Measurements from ENCODE around the gene NABP2. TPM values are rescaled to one million over a fixed set of nuclear protein-coding genes. Genes with fewer than 3 reads are reported as not detected.
A peak's percentile ranks its signal among the peaks of the same experiment; 100 is the strongest.

NABP2 gene
- polyA plus RNA-seq, 3 donors from 2014 or later, result 3.2 to 8.8 (median 6.8) TPM

DNA sequence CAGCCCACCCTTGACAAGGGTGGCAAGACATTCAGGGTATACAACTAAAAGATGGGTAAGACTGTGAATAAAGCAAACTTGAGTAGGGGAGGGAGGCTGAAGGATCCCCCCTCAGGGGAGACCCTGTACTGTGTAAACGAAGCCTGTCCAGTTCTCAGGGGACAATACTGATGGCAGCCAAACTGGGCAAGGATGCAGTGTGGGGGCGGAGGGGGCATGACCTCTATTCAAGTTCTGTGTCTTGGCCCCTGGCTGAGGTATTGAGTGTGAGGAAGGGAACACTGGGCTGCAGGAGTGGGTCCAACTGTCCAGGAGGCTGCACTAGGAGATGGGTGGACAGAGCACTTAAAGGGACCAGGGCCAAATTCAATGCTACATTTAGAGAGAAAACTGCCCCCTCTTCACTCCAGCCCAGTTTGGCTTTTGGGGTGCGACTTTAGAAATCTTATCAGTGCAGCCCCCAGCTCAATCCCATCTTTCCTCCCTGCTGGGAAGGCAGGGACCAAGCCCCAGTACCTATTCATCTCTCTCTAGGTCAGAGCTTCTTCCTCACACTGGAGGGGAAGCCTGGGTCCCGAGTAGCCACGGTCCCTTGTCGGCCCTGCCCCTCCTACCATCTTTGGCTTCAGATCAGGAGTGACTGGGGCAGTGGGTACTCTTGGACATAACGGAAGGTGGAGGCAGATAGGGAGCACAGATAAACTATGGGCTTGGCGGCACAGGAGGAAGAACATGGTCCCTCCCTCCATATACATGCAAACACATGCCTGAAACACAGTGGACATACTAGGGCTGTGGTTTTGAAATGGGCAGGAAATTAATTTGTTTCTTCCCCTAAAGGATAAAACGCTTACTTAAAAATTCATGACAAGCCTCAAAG, 17.5 kb downstream of the NABP2 start:
- DNase-seq, result no peak
- H3K4me1 Mint-ChIP-seq, result no peaks in the 10 kb centered on the region
- no peaks in the 10 kb centered on the region for H3K9me3 Mint-ChIP-seq
- no peaks in the 10 kb centered on the region for H3K27me3 Mint-ChIP-seq (ENCODE audit: low read depth in 3 of 3)
- H3K4me3 Mint-ChIP-seq, result no peak overlapping the region
- H3K27ac Mint-ChIP-seq, result peak overlapping the region in 1 of 6 donors; percentile 45
- peaks cover 5 to 16% (median 13%) of the 10 kb centered on the region in 3 donors for H3K36me3 Mint-ChIP-seq

GRCh38 chr12:56242986-56243385, 18.8 kb downstream of the NABP2 start:
- Mint-ChIP-seq H3K4me1 (no peaks in the 10 kb centered on the region), H3K36me3 (peaks cover 5 to 23% (median 16%) of the 10 kb centered on the region in 3 donors), H3K9me3 (no peaks in the 10 kb centered on the region), H3K27me3 (ENCODE audit: low read depth in 3 of 3) (peaks cover 0 to 2% (median 0%) of the 10 kb centered on the region in 3 donors), H3K4me3 (no peak overlapping the region), H3K27ac (no peak overlapping the region)
- no peak for DNase-seq

DNA sequence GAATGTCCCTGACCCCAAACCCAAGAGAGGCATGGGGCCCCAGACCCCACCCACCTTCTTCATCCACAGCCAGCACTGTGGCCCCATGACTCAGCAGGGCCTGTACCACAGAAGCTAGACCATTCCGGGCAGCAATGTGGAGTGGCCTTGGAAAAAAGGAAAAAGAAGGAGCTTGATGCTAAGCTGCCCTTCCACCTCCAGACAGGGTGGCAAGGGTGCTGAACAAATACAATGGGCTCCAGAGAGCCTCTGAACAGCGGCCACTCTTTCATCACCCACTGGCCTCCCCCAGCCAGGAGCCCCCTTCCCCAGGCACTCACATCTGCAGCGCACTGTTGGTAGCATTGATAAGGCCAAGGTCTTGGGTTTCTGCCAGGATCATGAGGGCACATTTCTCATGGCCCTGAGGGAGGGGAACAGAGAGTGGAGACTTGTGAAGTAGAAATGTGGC, 19.6 kb downstream of the NABP2 start:
- Mint-ChIP-seq H3K27me3 (ENCODE audit: low read depth in 3 of 3) (peaks cover 0 to 2% (median 0%) of the 10 kb centered on the region in 3 donors), H3K27ac (no peak overlapping the region), H3K4me3 (no peak overlapping the region), H3K36me3 (peaks cover 5 to 23% (median 16%) of the 10 kb centered on the region in 3 donors), H3K4me1 (no peaks in the 10 kb centered on the region), H3K9me3 (no peaks in the 10 kb centered on the region)
- DNase-seq, result no peak

DNA sequence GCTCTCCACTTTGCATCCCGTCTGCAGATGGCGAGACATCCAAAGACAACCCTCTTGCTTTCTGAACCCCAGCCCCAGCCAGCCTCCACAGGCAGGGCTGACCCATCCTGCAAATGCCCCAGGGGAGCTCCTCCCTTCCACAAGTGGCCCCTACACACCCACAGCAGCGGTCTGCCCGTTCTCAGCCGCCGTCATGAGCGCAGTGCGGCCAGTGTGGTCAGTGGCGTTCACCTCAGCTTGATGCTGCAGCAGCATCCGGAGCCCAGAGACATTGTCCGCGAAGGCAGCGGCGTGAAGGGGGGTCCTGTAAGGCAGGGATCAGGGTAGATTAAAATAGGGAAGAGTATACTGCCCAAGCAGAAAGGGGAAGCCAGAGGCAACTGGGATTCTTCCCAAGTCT, 20.4 kb downstream of the NABP2 start:
- peaks cover 0 to 2% (median 0%) of the 10 kb centered on the region in 3 donors for H3K27me3 Mint-ChIP-seq (ENCODE audit: low read depth in 3 of 3)
- no peak overlapping the region for H3K27ac Mint-ChIP-seq
- no peak overlapping the region for H3K4me3 Mint-ChIP-seq
- H3K9me3 Mint-ChIP-seq, result no peaks in the 10 kb centered on the region
- DNase-seq, result no peak
- H3K36me3 Mint-ChIP-seq, result peaks cover 5 to 28% (median 16%) of the 10 kb centered on the region in 3 donors
- H3K4me1 Mint-ChIP-seq, result no peaks in the 10 kb centered on the region

DNA sequence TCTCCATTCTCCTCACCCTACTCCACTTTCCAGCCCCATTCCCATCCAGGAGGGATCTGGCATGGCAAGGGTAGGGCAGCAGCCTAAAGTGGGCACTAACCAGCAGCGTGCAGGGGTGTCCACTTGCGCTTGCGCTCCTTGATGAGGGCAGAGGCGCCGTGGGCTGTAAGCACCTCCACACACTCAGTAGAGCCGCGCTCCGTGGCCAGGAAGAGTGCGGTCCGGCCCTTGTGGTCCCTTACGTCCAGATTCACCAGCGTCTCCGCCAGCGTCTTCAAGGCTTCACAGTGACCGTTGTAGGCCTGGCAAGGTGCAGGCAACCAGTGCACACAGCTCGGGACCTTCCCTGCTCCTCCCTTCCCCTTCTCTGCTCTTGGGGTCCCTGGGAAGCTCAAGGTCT, 23.8 kb downstream of the NABP2 start:
- no peak for DNase-seq
- Mint-ChIP-seq H3K27me3 (ENCODE audit: low read depth in 3 of 3) (peaks cover 0 to 2% (median 0%) of the 10 kb centered on the region in 3 donors), H3K4me1 (no peaks in the 10 kb centered on the region), H3K9me3 (no peaks in the 10 kb centered on the region), H3K36me3 (peaks cover 3 to 37% (median 7%) of the 10 kb centered on the region in 3 donors), H3K27ac (no peak overlapping the region), H3K4me3 (no peak overlapping the region)

DNA sequence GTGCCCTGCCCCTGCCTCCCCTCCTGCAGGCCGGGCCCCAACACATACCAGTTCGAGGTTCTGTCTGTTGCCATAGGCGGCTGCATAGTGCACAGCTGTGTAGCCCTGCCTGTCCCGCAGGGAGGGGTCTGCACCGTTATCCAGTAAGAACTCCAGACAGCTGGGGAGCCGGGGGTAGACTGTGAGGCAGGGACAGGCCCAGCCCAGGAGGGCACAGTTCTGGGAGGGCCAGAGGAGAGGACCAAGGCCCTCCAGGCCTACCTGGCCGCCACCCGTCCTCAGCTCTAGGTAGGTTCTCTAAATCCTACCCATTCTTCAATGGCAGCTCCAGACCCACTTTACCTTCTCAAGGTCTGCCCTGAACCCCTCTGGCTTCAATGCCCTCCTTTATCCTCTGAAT, 24.6 kb downstream of the NABP2 start:
- peaks cover 3 to 45% (median 7%) of the 10 kb centered on the region in 3 donors for H3K36me3 Mint-ChIP-seq
- DNase-seq, result no peak
- peak overlapping the region in 1 of 6 donors; percentile 67 for H3K27ac Mint-ChIP-seq
- no peaks in the 10 kb centered on the region for H3K9me3 Mint-ChIP-seq
- H3K4me3 Mint-ChIP-seq, result no peak overlapping the region
- H3K4me1 Mint-ChIP-seq, result no peaks in the 10 kb centered on the region
- peaks cover 0 to 2% (median 0%) of the 10 kb centered on the region in 3 donors for H3K27me3 Mint-ChIP-seq (ENCODE audit: low read depth in 3 of 3)

DNA sequence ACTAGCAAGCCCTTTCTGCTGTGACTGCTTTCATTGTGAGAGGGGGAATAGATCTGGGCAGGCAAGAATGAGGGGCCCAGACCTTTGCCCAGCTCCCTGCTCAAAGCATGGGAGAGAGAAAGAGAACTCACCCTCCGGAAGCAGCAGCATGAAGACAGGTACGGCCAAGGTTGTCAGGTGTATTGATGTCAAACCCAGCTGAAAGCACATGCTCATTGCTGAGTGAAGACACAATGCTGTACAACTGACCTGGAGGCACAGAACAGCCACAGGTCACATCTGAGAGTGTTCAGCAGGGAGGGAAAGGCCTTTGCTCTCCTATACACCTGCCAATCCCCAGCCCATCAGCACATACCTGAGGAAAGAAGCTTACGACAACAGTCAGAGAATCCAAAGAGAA, 28.5 kb downstream of the NABP2 start:
- Mint-ChIP-seq H3K36me3 (peaks cover 3 to 36% (median 10%) of the 10 kb centered on the region in 3 donors), H3K4me1 (peaks cover 14 to 15% of the 10 kb centered on the region in 2 donors), H3K9me3 (no peaks in the 10 kb centered on the region), H3K27ac (no peak overlapping the region), H3K27me3 (ENCODE audit: low read depth in 3 of 3) (no peaks in the 10 kb centered on the region), H3K4me3 (no peak overlapping the region)
- no peak for DNase-seq

DNA sequence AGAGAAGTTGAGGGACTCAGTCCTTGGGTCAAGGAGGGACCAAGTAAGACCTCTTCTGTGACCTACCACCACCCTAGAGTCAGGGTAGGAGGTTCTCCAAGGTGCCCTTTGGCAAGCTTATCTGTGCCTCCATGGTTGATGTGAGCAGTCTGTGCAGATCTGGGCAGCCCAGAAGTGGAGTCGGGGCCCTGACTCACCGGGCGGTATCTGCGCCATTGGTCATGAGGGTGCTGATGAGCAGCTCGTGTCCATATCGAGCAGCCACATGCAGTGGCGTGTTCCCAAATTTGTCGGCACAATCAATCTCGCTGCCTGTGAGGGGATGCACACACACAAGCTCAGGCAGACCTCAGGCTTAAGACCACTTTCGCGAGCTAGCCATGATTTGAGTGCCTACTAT, 28.9 kb downstream of the NABP2 start:
- no peak for DNase-seq
- peaks cover 14 to 15% of the 10 kb centered on the region in 2 donors for H3K4me1 Mint-ChIP-seq
- H3K4me3 Mint-ChIP-seq, result no peak overlapping the region
- no peaks in the 10 kb centered on the region for H3K27me3 Mint-ChIP-seq (ENCODE audit: low read depth in 3 of 3)
- H3K27ac Mint-ChIP-seq, result no peak overlapping the region
- peaks cover 3 to 33% (median 10%) of the 10 kb centered on the region in 3 donors for H3K36me3 Mint-ChIP-seq
- no peaks in the 10 kb centered on the region for H3K9me3 Mint-ChIP-seq

DNA sequence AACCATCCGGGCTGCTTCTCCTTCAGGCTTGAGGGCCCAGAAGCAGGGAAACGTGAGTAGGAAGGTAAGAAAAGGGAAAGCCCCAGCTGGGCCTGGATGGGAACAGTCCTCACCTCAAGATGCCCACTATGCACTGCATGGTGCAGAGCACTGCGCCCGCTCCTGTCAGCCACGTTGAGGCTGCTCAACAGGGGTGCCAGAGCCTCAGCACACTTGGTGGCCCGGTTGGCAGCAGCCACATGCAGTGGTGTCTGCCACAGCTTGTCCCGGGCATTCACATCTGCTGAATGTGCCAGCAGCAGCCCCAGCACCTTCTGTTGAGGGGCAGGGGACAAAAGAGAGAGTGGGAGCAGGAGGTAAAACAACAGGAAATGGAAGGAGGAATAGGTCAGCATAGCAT, 31.5 kb downstream of the NABP2 start:
- peaks cover 1 to 8% (median 2%) of the 10 kb centered on the region in 3 donors for H3K27me3 Mint-ChIP-seq (ENCODE audit: low read depth in 3 of 3)
- DNase-seq, result no peak
- no peak overlapping the region for H3K4me3 Mint-ChIP-seq
- H3K4me1 Mint-ChIP-seq, result peaks cover 22 to 23% of the 10 kb centered on the region in 2 donors
- no peaks in the 10 kb centered on the region for H3K9me3 Mint-ChIP-seq
- peak overlapping the region in 2 of 6 donors; percentile 3 to 35 for H3K27ac Mint-ChIP-seq
- peaks cover 3 to 28% (median 10%) of the 10 kb centered on the region in 3 donors for H3K36me3 Mint-ChIP-seq

- DNase-seq, result no peak
- peak overlapping the region; percentile 77 to 85 (median 82) for H3K4me3 Mint-ChIP-seq
- H3K9me3 Mint-ChIP-seq, result no peaks in the 10 kb centered on the region
- H3K4me1 Mint-ChIP-seq, result peaks cover 22 to 23% of the 10 kb centered on the region in 2 donors
- H3K27me3 Mint-ChIP-seq (ENCODE audit: low read depth in 3 of 3), result peaks cover 1 to 8% (median 2%) of the 10 kb centered on the region in 3 donors
- peaks cover 3 to 28% (median 10%) of the 10 kb centered on the region in 3 donors for H3K36me3 Mint-ChIP-seq
- H3K27ac Mint-ChIP-seq, result peak overlapping the region; percentile 2 to 76 (median 56)
These were observed 32.3 kb downstream of the NABP2 start for GRCh38 chr12:56256326-56256960.

- Mint-ChIP-seq H3K36me3 (peaks cover 3 to 24% (median 10%) of the 10 kb centered on the region in 3 donors), H3K27ac (peak overlapping the region; percentile 32 to 76 (median 60)), H3K27me3 (ENCODE audit: low read depth in 3 of 3) (peaks cover 1 to 8% (median 2%) of the 10 kb centered on the region in 3 donors), H3K4me1 (peaks cover 22 to 23% of the 10 kb centered on the region in 2 donors), H3K4me3 (peak overlapping the region; percentile 77 to 85 (median 82)), H3K9me3 (no peaks in the 10 kb centered on the region)
- no peak for DNase-seq
These were observed 32.9 kb downstream of the NABP2 start for GRCh38 chr12:56257071-56257470.

DNA sequence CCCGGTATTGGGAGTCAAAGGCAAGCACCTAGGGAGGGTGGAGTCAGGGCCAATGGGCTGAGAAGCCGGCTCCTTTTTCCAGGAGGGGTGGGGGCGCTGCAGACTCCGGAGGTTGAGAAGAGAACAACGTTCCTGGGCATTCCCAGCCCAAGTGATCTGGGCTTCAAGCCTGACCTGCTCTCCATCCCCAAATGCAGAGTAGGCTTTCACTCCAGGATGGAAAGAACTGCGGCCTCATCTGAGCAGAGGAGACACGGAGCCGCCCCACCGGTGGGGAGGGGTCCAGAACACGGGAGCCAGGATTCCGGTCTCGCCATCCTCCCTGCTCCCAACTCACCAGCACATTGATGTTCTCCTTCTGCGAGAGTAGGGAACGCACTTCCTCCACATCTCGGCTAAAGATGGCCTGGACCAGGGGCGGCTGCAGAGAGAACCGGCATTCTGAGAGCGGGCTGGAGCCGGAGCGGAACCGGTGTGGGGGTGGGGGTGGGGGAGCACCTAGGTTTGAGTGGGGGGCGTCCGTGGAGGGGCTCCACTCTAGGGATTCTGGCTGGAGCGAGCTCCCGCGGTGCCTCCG, 33.4 kb downstream of the NABP2 start:
- no peaks in the 10 kb centered on the region for H3K9me3 Mint-ChIP-seq

GRCh38 chr12:56258068-56258819, 34.1 kb downstream of the NABP2 start, which contains the start of gene ANKRD52:
Gene ANKRD52 (minus strand): TSS chr12:56258384. CDS start chr12:56258269, 115 bp downstream.
- peaks cover 22 to 23% of the 10 kb centered on the region in 2 donors for H3K4me1 Mint-ChIP-seq
- no peaks in the 10 kb centered on the region for H3K9me3 Mint-ChIP-seq
- peak within 1 kb of the TSS; percentile 85 to 94 (median 90) for H3K4me3 Mint-ChIP-seq
- peak within 1 kb of the TSS; percentile 79 to 91 (median 90) for H3K27ac Mint-ChIP-seq
- peaks cover 0 to 12% (median 10%) of the 10 kb centered on the region in 3 donors for H3K36me3 Mint-ChIP-seq
- H3K27me3 Mint-ChIP-seq (ENCODE audit: low read depth in 3 of 3), result peaks cover 1 to 8% (median 2%) of the 10 kb centered on the region in 3 donors
- peak; percentile 82 to 86 (median 85) for DNase-seq

More for the DNA sequence above, 33.4 kb downstream of the NABP2 start:
- Mint-ChIP-seq H3K36me3 (peaks cover 0 to 19% (median 10%) of the 10 kb centered on the region in 3 donors), H3K27me3 (ENCODE audit: low read depth in 3 of 3) (peaks cover 1 to 8% (median 2%) of the 10 kb centered on the region in 3 donors), H3K4me3 (peak overlapping the region; percentile 77 to 85 (median 82)), H3K27ac (peak overlapping the region in 5 of 6 donors; percentile 37 to 83 (median 57)), H3K4me1 (peaks cover 22 to 23% of the 10 kb centered on the region in 2 donors)
- no peak for DNase-seq
